Measurements from ENCODE around the gene COL12A1.
A peak's percentile ranks its signal among the peaks of the same experiment; 100 is the strongest.

COL12A1 gene

DNA sequence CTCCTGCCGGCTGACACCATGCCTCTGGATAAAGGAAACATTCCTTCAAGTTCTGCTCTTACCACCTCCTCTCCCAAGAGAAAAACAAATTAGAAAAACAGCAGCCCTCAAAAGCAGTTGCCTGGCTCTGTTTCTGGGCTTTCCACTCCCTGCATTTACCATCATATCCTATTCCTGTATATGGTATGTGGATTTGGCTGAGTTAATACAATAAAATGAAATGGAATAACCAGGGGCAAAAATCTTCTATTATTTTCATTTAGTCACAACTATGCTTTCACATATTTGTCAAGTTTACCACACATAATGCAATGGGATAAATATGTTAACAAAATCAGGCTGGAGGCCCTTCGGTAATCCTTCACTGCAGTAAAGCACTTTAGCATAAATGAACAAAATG is 34.3 kb downstream of the COL12A1 start:
- Histone ChIP-seq H3K9me3 (ENCODE audit: control insufficient read depth, low read length) (no peaks in the 10 kb centered on the region), H3K4me1 (ENCODE audit: control insufficient read depth, insufficient read depth, low read length) (peaks cover 54% of the 10 kb centered on the region), H3K36me3 (ENCODE audit: control insufficient read depth, insufficient read depth, low read length, severe bottlenecking) (peaks cover 65% of the 10 kb centered on the region), H3K27me3 (replicated peaks; ENCODE audit: control insufficient read depth, insufficient read depth, low read length) (no peaks in the 10 kb centered on the region), H3K9ac (ENCODE audit: low read length) (peak overlapping the region; percentile 53), H3K4me3 (ENCODE audit: low read length) (no peak overlapping the region)
- DNase-seq (ENCODE audit: low read depth): peak; percentile 74

GRCh38 chr6:75170691-75171560 is 34.9 kb downstream of the COL12A1 start:
- Histone ChIP-seq H3K4me3 (ENCODE audit: low read length) (peak overlapping the region; percentile 2), H3K9me3 (ENCODE audit: control insufficient read depth, low read length) (no peaks in the 10 kb centered on the region), H3K36me3 (ENCODE audit: control insufficient read depth, insufficient read depth, low read length, severe bottlenecking) (peaks cover 58% of the 10 kb centered on the region), H3K27me3 (replicated peaks; ENCODE audit: control insufficient read depth, insufficient read depth, low read length) (no peaks in the 10 kb centered on the region), H3K4me1 (ENCODE audit: control insufficient read depth, insufficient read depth, low read length) (peaks cover 60% of the 10 kb centered on the region), H3K9ac (ENCODE audit: low read length) (peak overlapping the region; percentile 53)
- DNase-seq (ENCODE audit: low read depth): peak; percentile 48

DNA sequence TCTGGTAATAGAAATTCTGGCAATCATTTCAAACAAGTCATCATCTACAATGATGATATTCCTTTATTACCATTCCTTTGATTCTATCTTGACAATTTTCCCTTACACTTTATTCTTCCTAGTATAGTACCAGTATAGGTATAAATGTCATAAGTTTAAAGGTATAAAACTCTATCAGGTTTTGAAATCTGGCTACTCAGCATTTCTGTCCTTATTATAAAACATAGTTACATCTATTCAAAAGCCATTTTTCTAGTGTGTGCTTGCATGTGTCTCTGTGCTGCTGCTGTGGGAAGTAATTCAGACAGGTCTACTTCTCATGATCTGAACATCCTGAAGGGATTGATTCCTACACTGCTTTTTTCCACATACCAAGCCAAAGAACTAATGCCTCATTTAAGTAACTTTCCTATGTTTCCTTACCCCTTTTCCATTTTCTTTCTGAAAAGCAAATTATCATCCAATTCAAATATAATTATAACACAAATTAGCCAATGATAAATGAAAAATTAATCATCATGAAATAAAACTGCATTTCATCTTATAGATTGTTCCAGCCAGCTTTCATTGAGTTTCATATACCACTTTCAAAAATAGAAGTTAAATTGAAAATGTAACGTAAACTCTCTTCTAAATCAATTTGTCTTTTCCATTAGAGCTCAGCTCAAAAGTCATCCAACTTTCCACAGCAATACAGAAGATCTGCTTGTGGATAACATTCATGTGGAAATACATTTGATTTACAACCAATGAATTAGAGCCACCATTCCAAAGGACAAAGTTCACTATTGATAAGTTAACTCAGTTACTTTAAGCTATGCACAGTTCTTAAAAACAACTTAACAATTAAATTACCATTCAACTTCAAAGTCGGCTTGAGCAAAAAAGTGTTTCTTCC is 35.9 kb downstream of the COL12A1 start:
- no peaks in the 10 kb centered on the region for H3K27me3 ChIP-seq (replicated peaks; ENCODE audit: control insufficient read depth, insufficient read depth, low read length)
- DNase-seq (ENCODE audit: low read depth): no peak
- H3K4me1 ChIP-seq (ENCODE audit: control insufficient read depth, insufficient read depth, low read length): peaks cover 61% of the 10 kb centered on the region
- H3K9ac ChIP-seq (ENCODE audit: low read length): peak overlapping the region; percentile 8
- no peak overlapping the region for H3K4me3 ChIP-seq (ENCODE audit: low read length)
- peaks cover 56% of the 10 kb centered on the region for H3K36me3 ChIP-seq (ENCODE audit: control insufficient read depth, insufficient read depth, low read length, severe bottlenecking)
- no peaks in the 10 kb centered on the region for H3K9me3 ChIP-seq (ENCODE audit: control insufficient read depth, low read length)

DNA sequence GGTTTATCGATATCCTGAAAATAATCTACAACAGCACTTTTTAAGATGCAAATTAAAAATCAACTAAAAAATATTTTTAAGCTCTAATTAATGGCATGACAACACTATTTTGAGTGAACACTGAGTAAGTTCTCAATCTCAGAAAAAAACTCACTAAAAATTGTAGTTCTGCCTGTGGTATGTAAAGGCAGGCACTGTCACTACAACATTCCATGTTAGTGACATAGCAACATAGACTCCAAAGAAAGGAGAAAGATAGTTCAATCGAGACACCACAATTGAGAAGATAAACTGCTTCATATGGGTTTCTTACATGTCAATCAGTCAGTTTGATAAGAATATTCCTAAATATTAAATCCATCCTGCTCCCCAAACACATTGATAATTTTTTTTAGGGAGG is 38.0 kb downstream of the COL12A1 start:
- H3K4me1 ChIP-seq (ENCODE audit: control insufficient read depth, insufficient read depth, low read length): peaks cover 59% of the 10 kb centered on the region
- DNase-seq (ENCODE audit: low read depth): no peak
- H3K9ac ChIP-seq (ENCODE audit: low read length): no peak overlapping the region

GRCh38 chr6:75167325-75167724 is 38.5 kb downstream of the COL12A1 start:
- Histone ChIP-seq H3K9ac (ENCODE audit: low read length) (peak overlapping the region; percentile 17), H3K9me3 (ENCODE audit: control insufficient read depth, low read length) (no peaks in the 10 kb centered on the region), H3K36me3 (ENCODE audit: control insufficient read depth, insufficient read depth, low read length, severe bottlenecking) (peaks cover 48% of the 10 kb centered on the region), H3K4me1 (ENCODE audit: control insufficient read depth, insufficient read depth, low read length) (peaks cover 54% of the 10 kb centered on the region), H3K4me3 (ENCODE audit: low read length) (no peak overlapping the region), H3K27me3 (replicated peaks; ENCODE audit: control insufficient read depth, insufficient read depth, low read length) (no peaks in the 10 kb centered on the region)
- no peak for DNase-seq (ENCODE audit: low read depth)

More for the DNA sequence above, 38.0 kb downstream of the COL12A1 start:
- Histone ChIP-seq H3K4me3 (ENCODE audit: low read length) (no peak overlapping the region), H3K9me3 (ENCODE audit: control insufficient read depth, low read length) (no peaks in the 10 kb centered on the region), H3K27me3 (replicated peaks; ENCODE audit: control insufficient read depth, insufficient read depth, low read length) (no peaks in the 10 kb centered on the region), H3K36me3 (ENCODE audit: control insufficient read depth, insufficient read depth, low read length, severe bottlenecking) (peaks cover 53% of the 10 kb centered on the region)

DNA sequence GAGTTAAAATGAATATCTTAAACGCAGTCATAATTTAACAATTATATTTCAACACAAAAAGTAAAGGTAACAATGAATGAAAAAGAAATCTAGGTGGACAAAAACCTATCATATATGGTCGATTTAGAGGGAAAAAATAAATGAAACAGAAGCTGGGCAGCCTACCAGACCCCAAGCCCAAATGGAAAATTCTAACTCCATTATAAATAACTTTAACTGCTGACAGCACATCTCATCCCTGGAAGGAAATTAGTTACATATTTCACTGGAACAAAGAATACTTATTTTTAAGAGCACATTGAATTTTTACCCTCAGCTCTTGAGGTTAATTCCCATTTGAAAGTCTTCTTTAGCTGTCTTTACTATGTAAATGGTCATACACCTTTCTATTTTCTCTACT is 39.1 kb downstream of the COL12A1 start:
- no peak for DNase-seq (ENCODE audit: low read depth)
- H3K4me1 ChIP-seq (ENCODE audit: control insufficient read depth, insufficient read depth, low read length): peaks cover 48% of the 10 kb centered on the region
- H3K27me3 ChIP-seq (replicated peaks; ENCODE audit: control insufficient read depth, insufficient read depth, low read length): no peaks in the 10 kb centered on the region
- no peak overlapping the region for H3K4me3 ChIP-seq (ENCODE audit: low read length)
- peaks cover 47% of the 10 kb centered on the region for H3K36me3 ChIP-seq (ENCODE audit: control insufficient read depth, insufficient read depth, low read length, severe bottlenecking)
- H3K9ac ChIP-seq (ENCODE audit: low read length): peak overlapping the region; percentile 17
- H3K9me3 ChIP-seq (ENCODE audit: control insufficient read depth, low read length): no peaks in the 10 kb centered on the region

DNA sequence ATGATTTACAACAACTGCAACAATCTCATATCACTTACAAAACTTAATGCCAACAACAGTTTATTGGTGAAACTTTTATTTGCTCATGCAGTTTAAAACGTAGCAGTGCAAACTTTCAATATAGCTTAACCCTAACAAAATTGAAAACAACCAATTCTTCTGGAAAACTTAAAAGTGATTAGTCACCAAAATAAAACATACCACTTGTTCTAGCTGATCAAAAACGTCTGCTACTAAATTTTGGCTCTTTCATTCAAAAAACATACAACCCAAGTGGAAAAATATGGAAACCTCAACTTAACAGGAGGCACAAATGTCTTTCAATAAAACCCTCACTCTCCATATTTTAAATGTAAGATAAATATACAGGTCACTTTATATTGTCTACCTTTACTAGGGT is 39.6 kb downstream of the COL12A1 start:
- Histone ChIP-seq H3K4me3 (ENCODE audit: low read length) (no peak overlapping the region), H3K9ac (ENCODE audit: low read length) (no peak overlapping the region), H3K27me3 (replicated peaks; ENCODE audit: control insufficient read depth, insufficient read depth, low read length) (no peaks in the 10 kb centered on the region), H3K4me1 (ENCODE audit: control insufficient read depth, insufficient read depth, low read length) (peaks cover 43% of the 10 kb centered on the region), H3K36me3 (ENCODE audit: control insufficient read depth, insufficient read depth, low read length, severe bottlenecking) (peaks cover 47% of the 10 kb centered on the region), H3K9me3 (ENCODE audit: control insufficient read depth, low read length) (no peaks in the 10 kb centered on the region)
- peak; percentile 31 for DNase-seq (ENCODE audit: low read depth)

DNA sequence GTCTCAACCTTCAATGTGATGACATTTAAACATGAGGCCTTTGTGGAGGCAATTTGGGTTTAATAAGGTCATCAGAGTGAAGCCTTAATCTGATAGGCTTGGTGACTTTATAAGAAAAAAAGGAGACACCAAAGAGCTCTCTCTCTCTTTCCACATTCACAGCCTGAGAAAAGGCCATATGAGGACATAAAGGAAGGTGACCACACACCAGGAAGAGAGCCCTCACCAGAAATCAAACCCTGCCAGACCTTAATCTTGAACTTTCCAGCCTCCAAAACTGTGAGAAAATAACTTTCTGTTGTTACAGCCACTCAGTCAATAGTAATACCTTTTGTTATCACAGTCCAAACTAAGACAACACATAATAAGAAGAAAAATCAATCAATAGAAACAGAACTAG is 47.7 kb downstream of the COL12A1 start:
- no peak overlapping the region for H3K4me3 ChIP-seq (ENCODE audit: low read length)
- H3K36me3 ChIP-seq (ENCODE audit: control insufficient read depth, insufficient read depth, low read length, severe bottlenecking): peaks cover 51% of the 10 kb centered on the region
- no peak for DNase-seq (ENCODE audit: low read depth)
- H3K9me3 ChIP-seq (ENCODE audit: control insufficient read depth, low read length): no peaks in the 10 kb centered on the region
- peaks cover 11% of the 10 kb centered on the region for H3K4me1 ChIP-seq (ENCODE audit: control insufficient read depth, insufficient read depth, low read length)
- H3K9ac ChIP-seq (ENCODE audit: low read length): no peak overlapping the region
- no peaks in the 10 kb centered on the region for H3K27me3 ChIP-seq (replicated peaks; ENCODE audit: control insufficient read depth, insufficient read depth, low read length)

DNA sequence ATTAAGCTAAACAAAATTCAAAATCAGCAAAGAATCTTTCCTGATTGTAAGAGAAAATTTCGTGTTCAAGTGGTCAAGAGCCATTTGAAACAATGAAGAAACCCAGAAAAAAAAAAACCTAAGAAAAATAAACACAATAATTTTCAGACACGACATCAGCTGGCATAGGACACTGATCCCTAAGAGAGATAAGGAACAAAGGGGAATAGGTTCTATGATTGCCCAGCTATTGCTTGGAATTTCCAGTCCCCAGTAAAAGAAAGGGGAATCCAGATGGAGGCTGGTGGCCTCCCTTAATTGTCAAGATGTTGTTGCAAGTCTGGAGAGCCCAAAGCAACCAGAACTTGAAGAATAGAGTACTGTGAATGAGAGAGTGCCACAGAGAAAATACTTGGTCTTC is 48.5 kb downstream of the COL12A1 start:
- no peaks in the 10 kb centered on the region for H3K9me3 ChIP-seq (ENCODE audit: control insufficient read depth, low read length)
- H3K27me3 ChIP-seq (replicated peaks; ENCODE audit: control insufficient read depth, insufficient read depth, low read length): no peaks in the 10 kb centered on the region
- H3K4me1 ChIP-seq (ENCODE audit: control insufficient read depth, insufficient read depth, low read length): peaks cover 11% of the 10 kb centered on the region
- peaks cover 59% of the 10 kb centered on the region for H3K36me3 ChIP-seq (ENCODE audit: control insufficient read depth, insufficient read depth, low read length, severe bottlenecking)
- no peak for DNase-seq (ENCODE audit: low read depth)
- no peak overlapping the region for H3K9ac ChIP-seq (ENCODE audit: low read length)
- no peak overlapping the region for H3K4me3 ChIP-seq (ENCODE audit: low read length)

DNA sequence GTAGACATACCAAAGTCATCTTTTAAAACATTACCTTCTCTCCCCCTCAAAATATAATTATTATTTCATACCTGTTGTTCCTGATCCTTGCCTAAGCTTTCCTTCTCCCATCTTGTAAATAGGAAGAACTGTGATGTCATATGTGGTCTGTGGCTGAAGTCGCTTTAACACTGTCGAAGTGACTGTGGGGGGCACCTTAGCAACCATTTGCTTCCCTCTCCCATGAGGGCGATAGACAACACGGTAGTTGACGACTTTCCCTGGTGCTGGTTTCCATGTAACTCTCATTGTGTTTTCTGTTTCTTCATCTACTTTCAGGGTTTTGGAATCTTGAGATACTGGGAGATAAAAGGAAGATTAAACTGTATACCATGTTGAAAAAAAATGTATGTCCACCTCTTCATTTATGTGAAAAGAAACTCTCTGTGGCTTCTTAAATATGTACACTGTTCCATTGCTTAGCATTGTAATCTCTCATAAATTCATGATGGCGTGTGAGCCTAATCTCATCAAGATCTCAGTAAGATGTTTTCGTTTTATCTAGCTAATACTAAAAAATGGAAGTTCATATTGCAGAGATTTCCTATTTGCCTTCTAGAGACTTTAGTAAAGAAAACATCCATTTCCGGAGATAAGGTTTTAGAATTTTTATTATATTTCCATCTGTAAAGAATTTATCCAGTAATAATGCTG is 49.5 kb downstream of the COL12A1 start:
- Histone ChIP-seq H3K4me1 (ENCODE audit: control insufficient read depth, insufficient read depth, low read length) (peaks cover 12% of the 10 kb centered on the region), H3K4me3 (ENCODE audit: low read length) (no peak overlapping the region), H3K36me3 (ENCODE audit: control insufficient read depth, insufficient read depth, low read length, severe bottlenecking) (peaks cover 69% of the 10 kb centered on the region), H3K27me3 (replicated peaks; ENCODE audit: control insufficient read depth, insufficient read depth, low read length) (no peaks in the 10 kb centered on the region), H3K9me3 (ENCODE audit: control insufficient read depth, low read length) (no peaks in the 10 kb centered on the region), H3K9ac (ENCODE audit: low read length) (no peak overlapping the region)
- DNase-seq (ENCODE audit: low read depth): no peak

DNA sequence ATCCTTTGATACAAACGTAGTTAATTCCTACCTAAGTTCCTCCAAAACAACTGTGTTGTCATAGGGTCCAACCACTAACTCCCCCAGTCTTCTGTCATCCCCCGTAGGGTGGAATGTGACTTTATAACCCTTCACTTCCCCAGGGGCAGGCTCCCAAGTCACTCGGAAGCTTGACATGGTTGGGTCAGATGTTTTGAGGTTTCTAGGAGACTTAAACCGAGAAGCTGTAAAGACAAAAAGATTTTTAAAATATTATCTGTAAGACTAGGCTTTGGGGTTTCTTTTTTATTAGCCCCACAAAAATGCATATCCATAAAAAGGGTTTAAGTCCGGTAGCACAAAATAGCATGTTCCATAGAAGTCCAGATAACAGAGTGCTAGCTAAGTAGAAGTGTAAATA is 50.2 kb downstream of the COL12A1 start:
- no peak overlapping the region for H3K4me3 ChIP-seq (ENCODE audit: low read length)
- no peak for DNase-seq (ENCODE audit: low read depth)
- H3K9me3 ChIP-seq (ENCODE audit: control insufficient read depth, low read length): no peaks in the 10 kb centered on the region

More for the DNA sequence above, 50.2 kb downstream of the COL12A1 start:
- peaks cover 17% of the 10 kb centered on the region for H3K4me1 ChIP-seq (ENCODE audit: control insufficient read depth, insufficient read depth, low read length)
- H3K36me3 ChIP-seq (ENCODE audit: control insufficient read depth, insufficient read depth, low read length, severe bottlenecking): peaks cover 71% of the 10 kb centered on the region
- H3K9ac ChIP-seq (ENCODE audit: low read length): no peak overlapping the region
- H3K27me3 ChIP-seq (replicated peaks; ENCODE audit: control insufficient read depth, insufficient read depth, low read length): no peaks in the 10 kb centered on the region

All from adipocyte (in vitro differentiated cells).